Kidney epithelial cell (primary cell): ENCODE data around the gene ICA1. TPM values are rescaled to one million over a fixed set of nuclear protein-coding genes. Genes with fewer than 3 reads are reported as not detected.

Experiments
- DNase-seq: peaks from one replicate; pipeline ENCODE4 v3.0.0-alpha.2; 2010; ENCODE audit warnings: low read depth
- H3K27me3 ChIP-seq: 2 replicates; pipeline ENCODE4 v1.6.0; 2011; ENCODE audit warnings: low read length; ENCODE audit not compliant: control insufficient read depth, insufficient read depth
- H3K36me3 ChIP-seq: 2 replicates; pipeline ENCODE4 v1.5.1; 2011; ENCODE audit warnings: low read length; ENCODE audit not compliant: control insufficient read depth, insufficient read depth
- H3K4me3 ChIP-seq: 2 replicates; pipeline ENCODE4 v1.5.1; 2011; ENCODE audit warnings: low read depth, mild to moderate bottlenecking, control low read depth, low read length
- CTCF ChIP-seq: IDR thresholded peaks from 2 replicates; pipeline ENCODE4 v1.5.1; 2011; ENCODE audit warnings: mild to moderate bottlenecking, moderate library complexity, low read length, control low read depth, inconsistent platforms; ENCODE audit not compliant: insufficient read depth, poor library complexity, severe bottlenecking
- total RNA-seq: library from RNA; depleted of rRNA; stranded (reverse); fragments of >200 nt; gene quantifications from 2 replicates; pipeline ENCODE4 v1.2.3, GENCODE V29; 2015

The ICA1 gene
- total RNA-seq, 1 donor from 2014 or later = 20.7 TPM

GRCh38 chr7:8089036-8089780, 172.8 kb downstream of the ICA1 start:
- Histone ChIP-seq H3K36me3 (no peaks in the 10 kb centered on the region), H3K4me3 (no peak overlapping the region), H3K27me3 (no peaks in the 10 kb centered on the region)
- no peak for TF ChIP-seq CTCF
- DNase-seq = no peak

- no peak overlapping the region for H3K4me3 ChIP-seq
- no peaks in the 10 kb centered on the region for H3K27me3 ChIP-seq
- DNase-seq = no peak
- TF ChIP-seq CTCF = no peak
- H3K36me3 ChIP-seq = no peaks in the 10 kb centered on the region
These were observed 175.7 kb downstream of the ICA1 start for GRCh38 chr7:8086239-8086638.

- H3K4me3 ChIP-seq = no peak overlapping the region
- no peak for TF ChIP-seq CTCF
- no peak for DNase-seq
- H3K36me3 ChIP-seq = no peaks in the 10 kb centered on the region
- H3K27me3 ChIP-seq = no peaks in the 10 kb centered on the region
These were observed 176.5 kb downstream of the ICA1 start for GRCh38 chr7:8085420-8085819.

- no peak overlapping the region for H3K4me3 ChIP-seq
- DNase-seq = no peak
- H3K36me3 ChIP-seq = no peaks in the 10 kb centered on the region
- H3K27me3 ChIP-seq = no peaks in the 10 kb centered on the region
- no peak for TF ChIP-seq CTCF
These were observed 177.1 kb downstream of the ICA1 start for GRCh38 chr7:8084836-8085235.

- H3K36me3 ChIP-seq = no peaks in the 10 kb centered on the region
- no peak for DNase-seq
- TF ChIP-seq CTCF = no peak
- no peaks in the 10 kb centered on the region for H3K27me3 ChIP-seq
- H3K4me3 ChIP-seq = no peak overlapping the region
These were observed 179.2 kb downstream of the ICA1 start for GRCh38 chr7:8082762-8083161.

- no peaks in the 10 kb centered on the region for H3K27me3 ChIP-seq
- no peak overlapping the region for H3K4me3 ChIP-seq
- no peak for DNase-seq
- no peak for TF ChIP-seq CTCF
- H3K36me3 ChIP-seq = no peaks in the 10 kb centered on the region
These were observed 183.5 kb downstream of the ICA1 start for GRCh38 chr7:8078418-8078817.
